ENCODE measurements around the gene ST13.
"Not testable (repeated sequence)": the region's sequence is repeated elsewhere in the genome, so short reads cannot be mapped to it uniquely, and the experiment has no call there.

The ST13 gene

GRCh38 chr22:40856513-40857308 lies at the start of gene ST13, which contains the start of gene XPNPEP3:
TSS of gene ST13 (minus strand) at chr22:40856639. CDS start at chr22:40856540, 99 bp downstream.
TSS of gene XPNPEP3 (plus strand) at chr22:40857148. CDS start at chr22:40857182, 34 bp downstream.
- DNase-seq (peak; percentile 98), ATAC-seq (peak; percentile 96)

DNA sequence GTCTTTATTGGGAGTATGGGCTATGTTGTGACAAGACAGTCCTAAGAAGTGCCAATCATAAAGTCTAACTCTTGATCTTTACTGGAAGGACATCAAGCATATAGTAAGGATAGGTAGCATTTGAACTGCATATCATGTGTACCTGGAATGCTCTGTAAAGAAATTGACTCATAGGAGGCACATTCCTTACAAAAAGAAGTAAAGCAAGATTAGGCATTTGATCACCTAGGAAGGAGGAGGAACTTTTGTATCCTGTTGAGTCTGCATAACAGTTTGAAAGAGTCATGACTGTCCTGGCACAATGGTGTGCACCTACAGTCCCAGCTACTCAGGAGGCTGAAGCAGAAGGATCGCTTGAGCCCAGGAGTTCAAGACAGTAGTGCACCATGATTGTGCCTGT lies 47.7 kb upstream of the ST13 start:
- no peak for ATAC-seq
- no peak for DNase-seq

DNA sequence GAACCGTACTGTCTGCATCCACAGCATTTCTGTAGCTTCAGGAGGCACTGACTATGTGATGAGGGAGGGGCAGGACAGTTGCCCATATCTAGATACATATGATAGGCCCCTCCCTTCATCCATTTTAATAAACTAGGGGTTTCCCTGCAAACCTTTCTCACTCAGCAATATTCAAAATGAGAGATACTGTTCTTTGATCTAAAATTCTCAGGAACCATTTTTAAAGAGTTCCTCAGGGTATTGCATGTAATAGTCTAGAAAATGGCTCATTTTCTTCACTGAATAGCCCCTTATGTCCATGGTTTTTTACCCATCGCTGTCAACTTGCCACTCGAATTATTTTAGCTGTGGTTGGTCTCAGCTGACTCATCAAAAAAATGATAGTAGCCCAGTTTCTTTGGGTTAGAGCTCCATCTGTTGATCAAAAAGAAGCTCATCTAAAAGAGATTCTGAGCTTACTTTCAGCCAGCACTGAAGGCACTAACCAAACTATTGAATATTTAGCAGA lies 42.5 kb upstream of the ST13 start:
- DNase-seq (no peak), ATAC-seq (peak; percentile 66)

- no peak for DNase-seq
- no peak for ATAC-seq
Measured at GRCh38 chr22:40894417-40894816, 38.0 kb upstream of the ST13 start.

GRCh38 chr22:40890881-40891280 lies 34.4 kb upstream of the ST13 start:
- DNase-seq (no peak), ATAC-seq (no peak)

- DNase-seq = no peak
- ATAC-seq = no peak
Measured at GRCh38 chr22:40889116-40889515, 32.7 kb upstream of the ST13 start.

- ATAC-seq = no peak
- DNase-seq = no peak
Measured at GRCh38 chr22:40878922-40879321, 22.5 kb upstream of the ST13 start.

DNA sequence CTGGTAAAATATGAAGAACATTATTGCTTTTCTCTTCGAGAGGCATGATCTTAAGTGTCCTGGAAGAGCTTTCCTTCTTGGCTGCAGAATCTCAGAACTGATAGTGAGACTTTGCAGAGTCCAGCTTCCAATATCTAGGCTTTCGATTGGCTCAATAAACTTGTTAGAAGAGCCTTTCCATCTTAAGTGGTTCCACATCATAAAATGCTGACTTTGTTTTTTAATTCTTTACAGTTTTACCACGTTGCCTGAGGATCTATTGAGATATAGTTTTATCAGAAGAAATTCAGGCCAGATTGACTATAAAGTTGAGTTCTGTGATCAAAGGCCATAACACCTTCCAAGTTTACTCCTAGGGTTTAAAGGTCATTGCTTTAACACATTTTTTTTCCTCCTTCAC lies 21.0 kb upstream of the ST13 start:
- ATAC-seq (no peak), DNase-seq (no peak)

GRCh38 chr22:40876907-40877306 lies 20.5 kb upstream of the ST13 start:
- no peak for ATAC-seq
- DNase-seq = no peak

DNA sequence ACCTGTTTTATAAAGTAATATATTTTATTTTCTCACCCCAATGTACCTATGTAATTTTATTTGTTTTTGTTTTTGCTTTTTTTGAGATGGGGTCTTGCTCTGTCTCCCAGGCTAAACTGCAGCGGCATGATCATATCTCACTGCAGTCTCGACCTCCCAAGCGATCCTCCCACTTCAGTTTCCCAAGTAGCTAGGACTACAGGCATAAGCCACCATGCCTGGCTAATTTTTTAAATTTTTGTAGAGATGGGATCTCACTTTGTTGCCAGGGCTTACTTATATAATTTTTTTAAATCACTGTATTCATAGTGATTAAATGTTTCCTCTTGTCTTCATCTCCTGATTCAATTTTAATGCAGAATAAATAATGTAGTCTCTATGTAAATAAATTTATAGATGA lies 18.7 kb upstream of the ST13 start:
- DNase-seq (no peak), ATAC-seq (no peak)

DNA sequence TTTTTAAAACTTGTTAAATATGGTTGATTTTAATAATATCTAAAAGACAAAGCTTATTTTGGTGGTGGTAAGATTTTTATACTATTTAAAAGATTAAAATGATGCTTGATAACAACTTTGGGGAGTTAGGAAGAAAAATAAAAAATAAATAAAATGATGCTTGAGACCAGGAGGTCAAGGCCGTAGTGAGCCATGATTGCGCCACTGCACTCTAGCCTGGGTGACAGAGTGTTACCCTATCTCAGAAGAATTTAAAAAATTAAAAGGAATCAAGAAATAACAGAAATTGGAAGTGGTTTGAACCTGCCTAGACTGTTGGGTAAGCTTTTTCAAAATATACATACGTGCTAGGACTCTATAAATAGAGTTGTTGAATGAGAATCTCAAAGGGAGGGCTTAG lies 17.6 kb upstream of the ST13 start:
- DNase-seq = no peak
- no peak for ATAC-seq

GRCh38 chr22:40868379-40868778 lies 11.9 kb upstream of the ST13 start:
- DNase-seq, ATAC-seq: not testable (repeated sequence)

- ATAC-seq (no peak), DNase-seq (no peak)
Measured at GRCh38 chr22:40867109-40867508, 10.7 kb upstream of the ST13 start.

DNA sequence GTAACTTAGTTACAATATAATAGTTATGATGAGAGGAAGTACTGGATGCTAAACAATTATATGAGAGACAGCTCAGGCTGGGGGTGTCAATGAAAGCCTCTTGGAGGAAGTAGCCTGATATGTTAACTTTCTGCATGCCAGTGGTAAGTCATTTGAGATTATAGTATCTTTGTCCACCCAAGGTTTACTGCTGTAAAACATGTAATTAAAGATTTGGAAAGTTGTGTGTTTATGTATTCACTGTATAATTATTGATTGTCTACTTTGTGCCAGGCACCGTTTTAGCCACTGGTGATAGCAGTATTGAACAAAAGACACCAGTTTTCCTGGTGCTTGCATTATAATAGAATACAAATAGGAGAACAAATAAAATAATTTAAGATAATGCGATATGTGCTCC lies 6.1 kb upstream of the ST13 start:
- ATAC-seq = no peak
- DNase-seq = no peak

DNA sequence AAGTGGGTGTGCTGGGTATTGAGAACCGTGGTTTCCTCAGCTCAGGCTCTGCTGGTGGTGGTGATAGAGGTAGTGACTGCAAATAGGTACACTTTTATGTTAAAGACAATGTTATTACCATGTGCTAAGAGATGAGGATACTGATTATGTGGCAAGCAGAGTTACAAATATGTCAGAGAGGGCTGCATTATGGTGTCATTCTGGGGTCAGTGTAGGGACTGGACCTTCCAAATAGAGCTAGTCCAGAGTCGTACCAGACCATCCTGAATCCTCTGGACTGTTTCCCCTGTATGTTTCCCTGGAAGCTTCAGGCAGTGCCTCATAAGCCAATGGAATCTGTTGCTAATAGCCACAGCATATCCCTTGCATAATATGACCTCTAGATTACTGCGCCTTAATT lies 5.6 kb upstream of the ST13 start, which contains the start of gene DNAJB7:
TSS of gene DNAJB7 (minus strand) at position 101 of the 400 bp plus-strand sequence. CDS start 119 bp downstream, outside the sequence.
- ATAC-seq (no peak), DNase-seq (no peak)

- no peak for ATAC-seq
Measured at GRCh38 chr22:40857309-40857855, 943 bp upstream of the ST13 start.

DNA sequence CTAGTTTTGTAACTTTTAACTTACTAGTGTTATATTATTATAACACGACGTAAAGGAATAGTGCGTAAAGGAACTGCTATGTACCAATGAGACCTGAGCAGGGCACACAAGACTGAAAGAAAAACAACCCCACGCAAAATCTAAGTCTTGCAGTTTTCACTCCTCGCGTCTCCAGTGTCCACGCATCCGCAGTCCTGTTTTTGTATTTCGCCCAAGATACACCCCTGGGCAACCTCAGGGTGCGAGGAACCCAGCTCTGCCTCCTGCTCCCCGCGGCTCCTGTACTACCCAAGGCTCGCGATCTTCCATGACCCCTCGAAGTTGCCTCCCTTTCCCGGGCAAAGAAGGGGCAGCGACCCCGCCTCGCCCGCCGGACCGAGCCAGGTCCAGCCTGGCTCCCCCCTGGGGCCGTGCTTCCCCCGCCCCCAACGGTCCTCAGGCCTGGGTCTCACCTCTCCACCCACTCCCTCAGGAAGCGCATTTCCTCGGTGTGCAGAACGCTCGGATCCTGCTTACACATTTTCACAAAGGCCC lies 393 bp downstream of the ST13 start:
- ATAC-seq (peak; percentile 11), DNase-seq (no peak)

More at GRCh38 chr22:40857309-40857855, 943 bp upstream of the ST13 start:
- no peak for DNase-seq

DNA sequence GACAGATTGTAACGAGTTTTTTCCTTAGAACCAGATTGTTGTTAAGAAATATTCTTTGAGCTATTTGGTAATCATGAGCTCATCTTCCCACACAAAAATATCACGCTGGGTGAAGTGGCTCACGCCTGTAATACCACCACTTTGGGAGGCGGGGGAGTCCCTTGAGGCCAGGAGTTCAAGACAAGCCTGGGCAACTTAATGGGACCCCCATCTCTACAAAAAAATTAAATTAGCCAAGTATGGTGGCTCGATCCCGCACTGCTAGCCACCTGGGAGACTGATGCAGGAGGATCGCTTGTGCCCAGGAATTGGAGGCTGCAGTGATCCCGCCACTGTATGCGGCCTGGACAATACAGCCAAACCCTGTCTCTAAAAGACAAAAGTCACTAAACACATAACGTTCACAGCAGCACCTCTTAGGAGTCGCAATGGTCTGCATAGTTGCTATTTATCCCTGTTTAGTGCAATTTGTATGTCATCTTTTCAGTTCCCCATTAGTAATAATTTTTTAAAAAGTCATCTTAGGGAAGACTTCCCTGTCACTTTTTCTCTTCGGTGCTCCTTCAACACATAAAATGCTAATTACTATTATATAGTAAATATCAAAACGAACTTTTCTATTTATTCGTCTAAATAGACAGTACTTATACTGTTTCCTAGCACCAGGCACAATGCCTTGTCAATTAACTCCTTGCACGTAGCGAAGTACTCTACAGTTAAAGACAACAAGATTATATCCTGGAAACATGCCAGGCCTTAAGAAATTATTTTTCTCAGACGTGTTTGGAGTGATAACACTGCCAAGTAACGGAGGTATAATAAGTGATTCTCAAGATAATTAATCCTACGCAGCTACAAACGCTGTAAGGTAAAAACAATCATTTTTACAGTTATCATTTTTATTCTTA lies 1.1 kb downstream of the ST13 start:
- no peak for ATAC-seq
- DNase-seq = peak; percentile 27

DNA sequence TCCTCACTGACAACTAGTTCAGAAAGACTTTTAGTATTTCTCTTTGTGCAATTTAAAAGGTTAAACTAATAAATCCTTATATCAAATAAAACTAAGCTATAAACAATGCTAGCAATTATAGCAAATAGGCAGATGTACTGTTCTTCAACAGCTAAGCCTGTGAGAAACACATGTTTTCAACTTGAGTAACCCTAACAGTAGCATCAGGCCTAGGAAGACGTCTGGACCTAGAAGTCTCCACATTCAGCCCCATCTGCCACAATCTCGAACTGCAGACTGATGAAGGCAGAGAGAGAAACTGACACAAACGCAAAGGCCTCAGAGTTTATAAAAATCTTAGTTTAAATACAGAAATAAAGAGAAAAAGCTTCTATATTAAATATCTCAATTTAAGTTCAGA lies 2.5 kb downstream of the ST13 start:
- ATAC-seq = no peak

GRCh38 chr22:40853333-40853732 lies 3.1 kb downstream of the ST13 start:
- no peak for DNase-seq
- no peak for ATAC-seq

More for the DNA sequence above, 2.5 kb downstream of the ST13 start:
- DNase-seq = no peak

DNA sequence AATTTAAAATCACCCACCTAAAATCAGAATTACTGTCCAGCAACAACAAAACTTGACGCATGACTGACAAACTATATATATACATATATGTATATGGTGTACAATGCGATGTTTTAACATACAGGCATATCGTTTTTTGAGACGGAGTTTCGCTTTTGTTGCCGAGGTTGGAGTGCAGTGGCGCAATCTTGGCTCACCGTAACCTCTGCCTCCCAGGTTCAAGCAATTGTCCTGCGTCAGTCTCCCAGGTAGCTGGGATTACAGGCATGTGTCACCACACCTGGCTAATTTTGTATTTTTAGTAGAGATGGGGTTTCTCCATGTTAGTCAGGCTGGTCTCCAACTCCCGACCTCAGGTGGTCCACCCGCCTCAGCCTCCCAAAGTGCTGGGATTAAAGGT lies 10.6 kb downstream of the ST13 start:
- DNase-seq, ATAC-seq: not testable (repeated sequence)

GRCh38 chr22:40844951-40845350 lies 11.5 kb downstream of the ST13 start:
- ATAC-seq (no peak), DNase-seq (no peak)
